ENCODE measurements around the gene KLHL41. TPM values are rescaled to one million over a fixed set of nuclear protein-coding genes. Genes with fewer than 3 reads are reported as not detected.
"Not testable (repeated sequence)": the region's sequence is repeated elsewhere in the genome, so short reads cannot be mapped to it uniquely, and the experiment has no call there.

Gene KLHL41
- total RNA-seq, 1 donor from 2014 or later, result 2,637 TPM

- H3K4me1 ChIP-seq (ENCODE audit: control insufficient read depth in 3 of 3, insufficient read depth in 3 of 3, low read length in 3 of 3); H3K9ac ChIP-seq (ENCODE audit: low read depth in 1 of 3, low read length in 3 of 3); H3K27me3 ChIP-seq (ENCODE audit: control insufficient read depth in 3 of 3, insufficient read depth in 3 of 3, low read length in 3 of 3); H3K9me3 ChIP-seq (ENCODE audit: control insufficient read depth in 3 of 3, low read length in 3 of 3); H3K4me3 ChIP-seq (ENCODE audit: low read length in 3 of 3); H3K27ac ChIP-seq (ENCODE audit: low read depth, low read length): not testable (repeated sequence)
- H3K36me3 ChIP-seq (ENCODE audit: control insufficient read depth in 3 of 3, insufficient read depth in 3 of 3, low read length in 3 of 3), result peaks cover 2 to 17% (median 6%) of the 10 kb centered on the region in 3 donors
These were observed 52.6 kb downstream of the KLHL41 start for GRCh38 chr2:169562084-169562483.

GRCh38 chr2:169562519-169562918 is 53.0 kb downstream of the KLHL41 start:
- Histone ChIP-seq H3K27ac (ENCODE audit: low read depth, low read length) (no peak overlapping the region), H3K9me3 (ENCODE audit: control insufficient read depth in 3 of 3, low read length in 3 of 3) (no peaks in the 10 kb centered on the region), H3K4me3 (ENCODE audit: low read length in 3 of 3) (no peak overlapping the region), H3K36me3 (ENCODE audit: control insufficient read depth in 3 of 3, insufficient read depth in 3 of 3, low read length in 3 of 3) (peaks cover 2 to 17% (median 6%) of the 10 kb centered on the region in 3 donors), H3K9ac (ENCODE audit: low read depth in 1 of 3, low read length in 3 of 3) (no peak overlapping the region), H3K27me3 (ENCODE audit: control insufficient read depth in 3 of 3, insufficient read depth in 3 of 3, low read length in 3 of 3) (no peaks in the 10 kb centered on the region), H3K4me1 (ENCODE audit: control insufficient read depth in 3 of 3, insufficient read depth in 3 of 3, low read length in 3 of 3) (no peaks in the 10 kb centered on the region)

GRCh38 chr2:169565686-169566085 is 56.2 kb downstream of the KLHL41 start:
- Histone ChIP-seq H3K4me3 (ENCODE audit: low read length in 3 of 3) (no peak overlapping the region), H3K36me3 (ENCODE audit: control insufficient read depth in 3 of 3, insufficient read depth in 3 of 3, low read length in 3 of 3) (peaks cover 0 to 8% (median 0%) of the 10 kb centered on the region in 3 donors), H3K27ac (ENCODE audit: low read depth, low read length) (no peak overlapping the region), H3K27me3 (ENCODE audit: control insufficient read depth in 3 of 3, insufficient read depth in 3 of 3, low read length in 3 of 3) (no peaks in the 10 kb centered on the region), H3K9ac (ENCODE audit: low read depth in 1 of 3, low read length in 3 of 3) (no peak overlapping the region), H3K4me1 (ENCODE audit: control insufficient read depth in 3 of 3, insufficient read depth in 3 of 3, low read length in 3 of 3) (no peaks in the 10 kb centered on the region), H3K9me3 (ENCODE audit: control insufficient read depth in 3 of 3, low read length in 3 of 3) (no peaks in the 10 kb centered on the region)

- peaks cover 3 to 7% (median 6%) of the 10 kb centered on the region in 3 donors for H3K4me1 ChIP-seq (ENCODE audit: control insufficient read depth in 3 of 3, insufficient read depth in 3 of 3, low read length in 3 of 3)
- no peaks in the 10 kb centered on the region for H3K27me3 ChIP-seq (ENCODE audit: control insufficient read depth in 3 of 3, insufficient read depth in 3 of 3, low read length in 3 of 3)
- no peak overlapping the region for H3K27ac ChIP-seq (ENCODE audit: low read depth, low read length)
- H3K4me3 ChIP-seq (ENCODE audit: low read length in 3 of 3), result no peak overlapping the region
- H3K9ac ChIP-seq (ENCODE audit: low read depth in 1 of 3, low read length in 3 of 3), result no peak overlapping the region
- H3K9me3 ChIP-seq (ENCODE audit: control insufficient read depth in 3 of 3, low read length in 3 of 3), result no peaks in the 10 kb centered on the region
- H3K36me3 ChIP-seq (ENCODE audit: control insufficient read depth in 3 of 3, insufficient read depth in 3 of 3, low read length in 3 of 3), result peaks cover 0 to 4% (median 0%) of the 10 kb centered on the region in 3 donors
These were observed 60.4 kb downstream of the KLHL41 start for GRCh38 chr2:169569948-169570347.

- not testable (repeated sequence) for H3K4me1 ChIP-seq (ENCODE audit: control insufficient read depth in 3 of 3, insufficient read depth in 3 of 3, low read length in 3 of 3); H3K9me3 ChIP-seq (ENCODE audit: control insufficient read depth in 3 of 3, low read length in 3 of 3); H3K36me3 ChIP-seq (ENCODE audit: control insufficient read depth in 3 of 3, insufficient read depth in 3 of 3, low read length in 3 of 3); H3K4me3 ChIP-seq (ENCODE audit: low read length in 3 of 3); H3K27me3 ChIP-seq (ENCODE audit: control insufficient read depth in 3 of 3, insufficient read depth in 3 of 3, low read length in 3 of 3); H3K9ac ChIP-seq (ENCODE audit: low read depth in 1 of 3, low read length in 3 of 3); H3K27ac ChIP-seq (ENCODE audit: low read depth, low read length)
These were observed 61.2 kb downstream of the KLHL41 start for GRCh38 chr2:169570752-169571151.

GRCh38 chr2:169571571-169571970 is 62.1 kb downstream of the KLHL41 start:
- H3K4me1 ChIP-seq (ENCODE audit: control insufficient read depth in 3 of 3, insufficient read depth in 3 of 3, low read length in 3 of 3), result peaks cover 3 to 7% (median 6%) of the 10 kb centered on the region in 3 donors
- no peaks in the 10 kb centered on the region for H3K36me3 ChIP-seq (ENCODE audit: control insufficient read depth in 3 of 3, insufficient read depth in 3 of 3, low read length in 3 of 3)
- H3K27ac ChIP-seq (ENCODE audit: low read depth, low read length), result no peak overlapping the region
- H3K9ac ChIP-seq (ENCODE audit: low read depth in 1 of 3, low read length in 3 of 3), result no peak overlapping the region
- no peak overlapping the region for H3K4me3 ChIP-seq (ENCODE audit: low read length in 3 of 3)
- no peaks in the 10 kb centered on the region for H3K9me3 ChIP-seq (ENCODE audit: control insufficient read depth in 3 of 3, low read length in 3 of 3)
- no peaks in the 10 kb centered on the region for H3K27me3 ChIP-seq (ENCODE audit: control insufficient read depth in 3 of 3, insufficient read depth in 3 of 3, low read length in 3 of 3)

GRCh38 chr2:169572189-169572588 is 62.7 kb downstream of the KLHL41 start:
- Histone ChIP-seq H3K4me1 (ENCODE audit: control insufficient read depth in 3 of 3, insufficient read depth in 3 of 3, low read length in 3 of 3) (peaks cover 3 to 7% (median 6%) of the 10 kb centered on the region in 3 donors), H3K4me3 (ENCODE audit: low read length in 3 of 3) (no peak overlapping the region), H3K27ac (ENCODE audit: low read depth, low read length) (no peak overlapping the region)

GRCh38 chr2:169572821-169573159 is 63.3 kb downstream of the KLHL41 start:
- Histone ChIP-seq H3K36me3 (ENCODE audit: control insufficient read depth in 3 of 3, insufficient read depth in 3 of 3, low read length in 3 of 3) (no peaks in the 10 kb centered on the region), H3K9ac (ENCODE audit: low read depth in 1 of 3, low read length in 3 of 3) (peak overlapping the region in 2 of 3 donors; percentile 86 to 87), H3K27me3 (ENCODE audit: control insufficient read depth in 3 of 3, insufficient read depth in 3 of 3, low read length in 3 of 3) (no peaks in the 10 kb centered on the region)

More at GRCh38 chr2:169572189-169572588, 62.7 kb downstream of the KLHL41 start:
- no peaks in the 10 kb centered on the region for H3K9me3 ChIP-seq (ENCODE audit: control insufficient read depth in 3 of 3, low read length in 3 of 3)
- no peak overlapping the region for H3K9ac ChIP-seq (ENCODE audit: low read depth in 1 of 3, low read length in 3 of 3)
- no peaks in the 10 kb centered on the region for H3K27me3 ChIP-seq (ENCODE audit: control insufficient read depth in 3 of 3, insufficient read depth in 3 of 3, low read length in 3 of 3)
- H3K36me3 ChIP-seq (ENCODE audit: control insufficient read depth in 3 of 3, insufficient read depth in 3 of 3, low read length in 3 of 3), result no peaks in the 10 kb centered on the region

GRCh38 chr2:169573160-169573973 is 63.9 kb downstream of the KLHL41 start, which contains the start of gene FASTKD1:
Gene FASTKD1 (minus strand): TSS chr2:169573865. CDS start chr2:169572029, 1,836 bp downstream.
- peak within 1 kb of the TSS; percentile 74 to 99 (median 93) for H3K4me3 ChIP-seq (ENCODE audit: low read length in 3 of 3)
- no peaks in the 10 kb centered on the region for H3K27me3 ChIP-seq (ENCODE audit: control insufficient read depth in 3 of 3, insufficient read depth in 3 of 3, low read length in 3 of 3)
- peaks cover 3 to 7% (median 6%) of the 10 kb centered on the region in 3 donors for H3K4me1 ChIP-seq (ENCODE audit: control insufficient read depth in 3 of 3, insufficient read depth in 3 of 3, low read length in 3 of 3)
- no peaks in the 10 kb centered on the region for H3K9me3 ChIP-seq (ENCODE audit: control insufficient read depth in 3 of 3, low read length in 3 of 3)
- no peaks in the 10 kb centered on the region for H3K36me3 ChIP-seq (ENCODE audit: control insufficient read depth in 3 of 3, insufficient read depth in 3 of 3, low read length in 3 of 3)
- peak within 1 kb of the TSS; percentile 80 to 87 (median 86) for H3K9ac ChIP-seq (ENCODE audit: low read depth in 1 of 3, low read length in 3 of 3)
- H3K27ac ChIP-seq (ENCODE audit: low read depth, low read length), result peak within 1 kb of the TSS; percentile 66

More at GRCh38 chr2:169572821-169573159, 63.3 kb downstream of the KLHL41 start:
- H3K27ac ChIP-seq (ENCODE audit: low read depth, low read length), result peak overlapping the region; percentile 66
- peaks cover 3 to 7% (median 6%) of the 10 kb centered on the region in 3 donors for H3K4me1 ChIP-seq (ENCODE audit: control insufficient read depth in 3 of 3, insufficient read depth in 3 of 3, low read length in 3 of 3)
- H3K9me3 ChIP-seq (ENCODE audit: control insufficient read depth in 3 of 3, low read length in 3 of 3), result no peaks in the 10 kb centered on the region
- peak overlapping the region; percentile 74 to 99 (median 93) for H3K4me3 ChIP-seq (ENCODE audit: low read length in 3 of 3)

GRCh38 chr2:169573974-169574299 is 64.4 kb downstream of the KLHL41 start:
- Histone ChIP-seq H3K27ac (ENCODE audit: low read depth, low read length) (peak overlapping the region; percentile 66), H3K9me3 (ENCODE audit: control insufficient read depth in 3 of 3, low read length in 3 of 3) (no peaks in the 10 kb centered on the region), H3K27me3 (ENCODE audit: control insufficient read depth in 3 of 3, insufficient read depth in 3 of 3, low read length in 3 of 3) (no peaks in the 10 kb centered on the region), H3K9ac (ENCODE audit: low read depth in 1 of 3, low read length in 3 of 3) (peak overlapping the region in 2 of 3 donors; percentile 80 to 86), H3K36me3 (ENCODE audit: control insufficient read depth in 3 of 3, insufficient read depth in 3 of 3, low read length in 3 of 3) (no peaks in the 10 kb centered on the region), H3K4me1 (ENCODE audit: control insufficient read depth in 3 of 3, insufficient read depth in 3 of 3, low read length in 3 of 3) (peaks cover 3 to 7% (median 6%) of the 10 kb centered on the region in 3 donors), H3K4me3 (ENCODE audit: low read length in 3 of 3) (peak overlapping the region; percentile 74 to 99 (median 93))

Measured in skeletal muscle tissue (tissue), 4 donors.